Neural cell (in vitro differentiated cells): ENCODE results near the gene KRT14.

Experiments used
- EP300 ChIP-seq: fragments of 450-650 bp; conservative IDR thresholded peaks from 2 replicates; pipeline ENCODE4 v1.6.1; 2014; ENCODE audit warnings: antibody characterized with exemption, mild to moderate bottlenecking, moderate library complexity; ENCODE audit not compliant: poor library complexity, severe bottlenecking
- EZH2 ChIP-seq: fragments of 200-600, 300-800 bp; shearing (Covaris generic), sonication (generic); IDR thresholded peaks from 2 replicates; pipeline ENCODE4 v1.6.1; 2014; ENCODE audit warnings: antibody characterized with exemption, low read length, borderline replicate concordance, mild to moderate bottlenecking; ENCODE audit not compliant: insufficient read depth, poor library complexity, severe bottlenecking
- POLR2AphosphoS5 ChIP-seq: IDR thresholded peaks from 2 replicates; pipeline ENCODE4 v1.6.1; 2012
- REST ChIP-seq: IDR thresholded peaks from 2 replicates; pipeline ENCODE4 v1.6.1; 2012; ENCODE audit warnings: borderline replicate concordance
- TAF1 ChIP-seq: IDR thresholded peaks from 2 replicates; pipeline ENCODE4 v1.6.1; 2012; ENCODE audit warnings: low read depth
- TF ChIP-seq, protein P1 (sequence below): fragments of 450-650 bp; IDR thresholded peaks from 2 replicates; pipeline ENCODE4 v1.5.1; 2014; ENCODE audit warnings: antibody characterized with exemption, mild to moderate bottlenecking, moderate library complexity; ENCODE audit not compliant: poor library complexity, severe bottlenecking

GRCh38 chr17:41555105-41555887 is 31.4 kb downstream of the KRT14 start:
- TF ChIP-seq TAF1, result no peak
- TF ChIP-seq, protein P1, sequence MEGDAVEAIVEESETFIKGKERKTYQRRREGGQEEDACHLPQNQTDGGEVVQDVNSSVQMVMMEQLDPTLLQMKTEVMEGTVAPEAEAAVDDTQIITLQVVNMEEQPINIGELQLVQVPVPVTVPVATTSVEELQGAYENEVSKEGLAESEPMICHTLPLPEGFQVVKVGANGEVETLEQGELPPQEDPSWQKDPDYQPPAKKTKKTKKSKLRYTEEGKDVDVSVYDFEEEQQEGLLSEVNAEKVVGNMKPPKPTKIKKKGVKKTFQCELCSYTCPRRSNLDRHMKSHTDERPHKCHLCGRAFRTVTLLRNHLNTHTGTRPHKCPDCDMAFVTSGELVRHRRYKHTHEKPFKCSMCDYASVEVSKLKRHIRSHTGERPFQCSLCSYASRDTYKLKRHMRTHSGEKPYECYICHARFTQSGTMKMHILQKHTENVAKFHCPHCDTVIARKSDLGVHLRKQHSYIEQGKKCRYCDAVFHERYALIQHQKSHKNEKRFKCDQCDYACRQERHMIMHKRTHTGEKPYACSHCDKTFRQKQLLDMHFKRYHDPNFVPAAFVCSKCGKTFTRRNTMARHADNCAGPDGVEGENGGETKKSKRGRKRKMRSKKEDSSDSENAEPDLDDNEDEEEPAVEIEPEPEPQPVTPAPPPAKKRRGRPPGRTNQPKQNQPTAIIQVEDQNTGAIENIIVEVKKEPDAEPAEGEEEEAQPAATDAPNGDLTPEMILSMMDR, result no peak
- no peak for TF ChIP-seq EZH2
- TF ChIP-seq REST, result no peak
- TF ChIP-seq EP300, result no peak
- no peak for TF ChIP-seq POLR2AphosphoS5
